ENCODE results near the gene LRRIQ1.
A peak's percentile ranks its signal among the peaks of the same experiment; 100 is the strongest.
"Not testable (repeated sequence)": the region's sequence is repeated elsewhere in the genome, so short reads cannot be mapped to it uniquely, and the experiment has no call there.

The LRRIQ1 gene, protein sequence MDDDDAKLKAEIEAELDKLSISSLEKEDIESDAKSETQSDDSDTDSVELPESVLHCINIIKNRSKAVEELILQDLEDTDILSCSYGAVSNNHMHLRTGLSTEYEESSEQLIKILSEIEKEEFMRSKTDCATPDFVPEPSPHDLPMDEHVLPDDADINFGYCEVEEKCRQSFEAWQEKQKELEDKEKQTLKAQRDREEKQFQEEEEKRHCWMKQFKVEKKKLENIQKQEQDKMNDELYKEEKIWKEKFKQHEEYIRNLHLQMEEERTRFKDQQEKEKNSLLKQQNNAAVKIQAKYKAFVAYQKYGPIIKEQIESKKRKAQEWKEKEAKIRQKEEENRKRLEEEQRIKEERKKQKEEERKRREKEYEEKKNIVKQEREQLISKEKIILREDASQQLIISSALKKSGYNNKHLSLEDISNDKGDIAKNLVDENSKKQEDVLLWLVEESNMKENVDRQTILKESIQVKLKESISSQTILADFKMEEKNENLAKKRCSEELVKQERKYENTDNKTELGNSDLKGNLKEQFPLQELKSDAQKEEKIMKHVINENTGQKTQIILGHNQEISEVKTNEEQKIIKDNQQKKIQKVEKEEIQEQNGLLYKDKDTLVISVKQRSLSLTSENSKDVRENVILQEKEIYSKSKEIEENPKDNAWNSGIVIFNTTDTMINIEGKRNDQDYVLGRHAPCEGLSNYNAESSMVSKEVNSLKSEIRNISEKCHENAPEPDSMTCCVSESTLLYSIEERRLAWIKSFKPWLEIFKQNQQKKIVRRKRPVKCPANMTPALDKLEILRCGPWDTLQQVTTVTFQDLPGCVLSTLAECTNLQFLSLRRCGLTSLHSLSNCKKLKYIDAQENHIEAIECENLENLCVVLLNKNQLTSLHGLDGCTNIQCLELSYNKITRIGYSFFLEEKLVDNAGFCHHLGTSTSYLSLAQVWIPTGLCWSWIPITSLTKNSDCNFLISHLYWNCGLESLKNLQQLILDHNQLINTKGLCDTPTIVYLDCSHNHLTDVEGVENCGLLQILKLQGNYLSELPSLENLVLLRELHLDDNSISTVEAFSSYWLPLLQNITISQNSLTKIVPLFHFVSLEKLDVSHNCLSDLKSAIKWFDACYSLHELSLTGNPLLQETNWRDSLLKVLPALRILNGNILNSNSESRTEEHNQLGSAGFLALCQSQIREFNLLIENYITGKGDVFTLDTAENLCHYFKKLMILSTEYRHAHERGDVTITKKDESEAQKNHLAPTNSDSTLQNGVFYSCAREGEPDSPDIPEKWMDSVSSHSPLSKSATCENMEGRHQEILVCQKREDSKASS (N-terminal part only)

DNA sequence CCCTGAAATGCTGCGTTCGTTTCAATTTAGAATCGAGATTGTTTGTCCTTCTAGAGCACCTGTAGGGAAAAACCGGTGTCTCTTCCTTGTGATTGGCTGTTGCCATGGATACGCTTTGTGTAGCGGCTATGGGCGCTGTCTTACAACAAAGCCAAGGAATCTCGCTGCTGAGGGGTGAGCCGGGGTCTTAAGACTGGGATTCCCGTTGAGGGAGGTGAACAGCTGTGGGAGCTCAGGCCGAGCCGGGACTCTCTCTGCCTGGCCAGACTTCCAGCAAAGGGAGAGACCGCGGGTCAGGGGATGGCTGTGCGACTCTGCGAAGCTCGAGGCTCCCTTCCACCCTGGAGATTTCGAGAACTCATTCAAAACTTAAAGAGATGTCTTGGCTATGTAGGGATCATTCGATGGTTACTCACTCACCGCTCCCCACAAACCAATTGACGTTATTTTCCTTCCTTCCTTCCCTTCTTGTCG is at the start of gene LRRIQ1, which contains the start of gene TSPAN19:
Gene LRRIQ1 (plus strand): TSS at position 118 of the 474 bp plus-strand sequence. CDS start 1,826 bp downstream, outside the sequence.
Gene TSPAN19 (minus strand): TSS at position 44 of the 474 bp plus-strand sequence. CDS start 6,331 bp downstream, outside the sequence.
- ATAC-seq, result peak; percentile 68
- Mint-ChIP-seq H3K36me3 (no peaks in the 10 kb centered on the region), H3K4me1 (peaks cover 8% of the 10 kb centered on the region), H3K9me3 (no peaks in the 10 kb centered on the region), H3K27me3 (no peaks in the 10 kb centered on the region), H3K4me3 (peak within 1 kb of the TSS; percentile 81), H3K27ac (no peak within 1 kb of the TSS)

DNA sequence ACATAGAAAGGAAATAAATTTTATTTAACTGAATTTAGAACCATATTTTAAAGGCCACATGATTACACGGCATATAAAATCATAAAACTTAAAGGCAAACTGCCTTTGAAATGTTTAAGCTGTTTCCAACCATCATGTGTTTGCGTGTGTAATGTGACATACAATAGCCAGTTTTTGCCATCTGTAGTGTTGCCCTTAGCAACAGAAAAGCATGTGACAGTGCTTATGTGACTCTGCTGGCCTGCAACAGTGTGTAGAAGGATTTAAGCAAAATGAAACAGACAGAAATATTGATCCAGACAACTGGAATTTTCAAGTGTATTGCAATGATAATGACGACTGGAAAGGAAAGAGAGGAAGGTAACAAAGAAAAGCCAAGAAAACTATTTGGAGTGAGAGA is 49.6 kb upstream of the LRRIQ1 start:
- Mint-ChIP-seq H3K27ac (no peak overlapping the region), H3K4me1 (no peaks in the 10 kb centered on the region), H3K36me3 (no peaks in the 10 kb centered on the region), H3K4me3 (no peak overlapping the region), H3K27me3 (no peaks in the 10 kb centered on the region), H3K9me3 (no peaks in the 10 kb centered on the region)
- no peak for ATAC-seq

DNA sequence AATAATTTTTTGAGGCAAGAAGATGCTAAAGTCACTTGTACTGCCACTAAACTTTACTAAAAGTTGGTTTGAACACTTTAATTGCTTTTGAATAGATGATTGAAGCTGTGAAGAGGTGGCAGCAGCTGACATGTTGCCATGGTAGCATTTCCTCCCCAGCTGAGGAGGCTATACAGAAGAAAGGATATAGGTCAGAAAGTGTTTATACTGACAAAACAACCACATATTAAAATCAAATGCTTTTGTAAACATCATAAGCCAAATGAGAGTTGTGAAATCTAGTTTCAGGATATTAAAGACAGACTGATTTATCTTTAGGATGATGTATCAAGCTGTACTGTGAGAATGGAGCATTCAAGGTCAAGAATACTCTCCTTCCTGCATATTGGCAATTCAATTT is 41.7 kb upstream of the LRRIQ1 start:
- no peak overlapping the region for H3K27ac Mint-ChIP-seq
- H3K9me3 Mint-ChIP-seq, result peaks cover 3% of the 10 kb centered on the region
- no peaks in the 10 kb centered on the region for H3K4me1 Mint-ChIP-seq
- ATAC-seq, result no peak
- H3K27me3 Mint-ChIP-seq, result no peaks in the 10 kb centered on the region
- H3K36me3 Mint-ChIP-seq, result no peaks in the 10 kb centered on the region
- no peak overlapping the region for H3K4me3 Mint-ChIP-seq

DNA sequence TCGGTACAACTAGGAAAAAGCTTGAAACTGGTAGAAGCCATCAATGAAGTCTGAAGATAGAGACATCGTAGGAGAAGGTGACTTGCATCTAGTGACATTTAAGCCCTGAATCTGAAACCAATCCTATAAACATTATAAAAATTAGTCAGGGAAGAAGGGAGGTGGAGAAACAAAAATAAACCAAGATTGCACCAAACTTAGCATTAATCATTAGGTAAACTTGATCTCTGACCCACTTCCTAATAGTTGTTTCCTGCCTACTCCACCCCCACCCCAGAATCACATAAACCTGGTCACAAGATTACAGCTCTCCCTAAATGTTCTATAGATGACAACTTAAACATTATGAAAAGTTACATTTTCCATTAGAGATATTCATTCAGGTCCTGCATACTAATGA is 40.5 kb upstream of the LRRIQ1 start:
- H3K9me3 Mint-ChIP-seq, result peaks cover 3% of the 10 kb centered on the region
- no peaks in the 10 kb centered on the region for H3K4me1 Mint-ChIP-seq
- H3K36me3 Mint-ChIP-seq, result no peaks in the 10 kb centered on the region
- ATAC-seq, result no peak
- no peak overlapping the region for H3K27ac Mint-ChIP-seq
- no peak overlapping the region for H3K4me3 Mint-ChIP-seq
- no peaks in the 10 kb centered on the region for H3K27me3 Mint-ChIP-seq

DNA sequence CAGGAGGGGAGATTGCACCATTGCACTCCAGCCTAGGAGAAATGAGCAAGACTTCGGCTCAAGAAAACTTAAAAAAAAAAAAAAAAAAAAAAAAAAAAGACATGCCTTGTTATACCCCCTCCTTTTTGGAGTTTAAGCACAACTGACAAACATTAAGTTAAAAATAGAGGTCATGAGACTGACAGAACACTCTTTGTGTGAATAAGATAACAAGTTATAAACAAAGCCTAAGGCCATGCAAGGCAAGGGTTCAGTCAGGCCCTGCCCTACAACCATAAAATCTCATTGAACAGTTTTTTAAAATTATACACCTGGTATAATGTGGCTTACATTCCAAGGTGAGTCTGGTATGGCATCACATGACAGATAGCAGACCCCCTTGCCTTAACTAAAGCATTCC is 39.4 kb upstream of the LRRIQ1 start:
- Mint-ChIP-seq H3K9me3 (peaks cover 3% of the 10 kb centered on the region), H3K4me1 (no peaks in the 10 kb centered on the region), H3K27ac (no peak overlapping the region), H3K36me3 (no peaks in the 10 kb centered on the region), H3K27me3 (no peaks in the 10 kb centered on the region), H3K4me3 (no peak overlapping the region)
- ATAC-seq, result no peak

DNA sequence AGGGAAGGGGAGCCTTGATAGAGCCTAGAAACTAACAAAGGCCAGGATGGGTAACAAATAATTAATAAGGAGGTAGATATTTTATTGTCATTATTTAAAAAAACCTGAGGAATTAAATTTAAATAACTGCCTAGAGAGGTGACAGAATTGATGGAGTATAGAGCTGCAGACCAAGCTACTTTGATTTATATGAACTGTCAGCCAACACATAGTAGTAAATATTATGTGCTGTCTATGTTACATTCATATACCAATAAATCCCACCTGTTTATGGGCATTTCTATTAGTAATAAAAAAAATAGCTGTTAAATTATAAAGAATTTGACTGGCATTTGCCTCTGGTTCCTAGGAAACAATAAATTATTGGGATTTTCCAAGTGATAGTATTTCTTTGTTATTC is 37.8 kb upstream of the LRRIQ1 start:
- no peak overlapping the region for H3K4me3 Mint-ChIP-seq
- no peaks in the 10 kb centered on the region for H3K27me3 Mint-ChIP-seq
- no peaks in the 10 kb centered on the region for H3K36me3 Mint-ChIP-seq
- no peak overlapping the region for H3K27ac Mint-ChIP-seq
- ATAC-seq, result no peak
- H3K9me3 Mint-ChIP-seq, result peaks cover 3% of the 10 kb centered on the region
- H3K4me1 Mint-ChIP-seq, result no peaks in the 10 kb centered on the region

DNA sequence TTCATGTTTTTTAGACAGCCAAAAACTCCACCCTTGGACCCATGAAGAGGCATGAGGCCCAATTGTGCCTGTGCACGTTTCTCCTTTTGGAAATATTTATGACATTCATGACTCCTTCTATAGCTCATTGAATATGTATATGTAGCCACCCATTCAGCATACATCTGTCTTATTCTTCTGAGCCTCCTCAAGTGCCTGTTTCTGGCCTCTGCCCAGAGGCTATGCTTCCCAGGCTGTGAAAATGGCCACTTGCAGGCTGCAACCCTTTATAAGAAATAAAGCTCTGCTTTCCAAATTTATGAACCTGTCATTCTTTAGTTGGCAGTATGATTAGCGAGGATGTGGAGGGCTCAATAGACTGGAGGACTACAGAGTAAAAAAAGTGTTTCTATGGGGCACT is 35.4 kb upstream of the LRRIQ1 start:
- Mint-ChIP-seq H3K27ac (no peak overlapping the region), H3K36me3 (no peaks in the 10 kb centered on the region), H3K4me3 (no peak overlapping the region), H3K27me3 (no peaks in the 10 kb centered on the region), H3K9me3 (no peaks in the 10 kb centered on the region), H3K4me1 (no peaks in the 10 kb centered on the region)
- ATAC-seq, result no peak

DNA sequence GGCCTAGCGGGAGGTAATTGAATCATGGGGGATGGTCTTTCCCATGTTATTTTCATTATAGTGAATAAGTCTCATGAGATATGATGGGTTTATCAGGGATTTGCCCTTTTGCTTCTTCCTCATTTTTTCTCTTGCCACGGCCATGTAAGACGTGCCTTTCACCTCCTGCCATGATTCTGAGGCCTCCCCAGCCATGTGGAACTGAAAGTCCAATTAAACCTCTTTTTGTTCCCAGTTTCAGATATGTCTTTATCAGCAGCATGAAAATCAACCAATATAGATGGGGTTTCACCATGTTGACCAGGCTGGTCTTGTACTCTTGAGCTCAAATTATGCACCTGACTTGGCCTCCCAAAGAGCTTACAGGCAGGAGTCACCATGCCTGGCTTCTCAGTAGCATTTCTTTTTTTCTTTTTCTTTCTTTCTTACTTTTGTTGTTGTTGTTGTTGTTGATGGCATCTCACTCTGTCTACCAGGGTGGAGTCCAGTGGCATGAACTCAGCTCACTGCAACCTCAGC is 33.3 kb upstream of the LRRIQ1 start:
- Mint-ChIP-seq H3K4me3 (no peak overlapping the region), H3K36me3 (no peaks in the 10 kb centered on the region), H3K27ac (no peak overlapping the region), H3K4me1 (no peaks in the 10 kb centered on the region), H3K27me3 (no peaks in the 10 kb centered on the region), H3K9me3 (no peaks in the 10 kb centered on the region)
- no peak for ATAC-seq

DNA sequence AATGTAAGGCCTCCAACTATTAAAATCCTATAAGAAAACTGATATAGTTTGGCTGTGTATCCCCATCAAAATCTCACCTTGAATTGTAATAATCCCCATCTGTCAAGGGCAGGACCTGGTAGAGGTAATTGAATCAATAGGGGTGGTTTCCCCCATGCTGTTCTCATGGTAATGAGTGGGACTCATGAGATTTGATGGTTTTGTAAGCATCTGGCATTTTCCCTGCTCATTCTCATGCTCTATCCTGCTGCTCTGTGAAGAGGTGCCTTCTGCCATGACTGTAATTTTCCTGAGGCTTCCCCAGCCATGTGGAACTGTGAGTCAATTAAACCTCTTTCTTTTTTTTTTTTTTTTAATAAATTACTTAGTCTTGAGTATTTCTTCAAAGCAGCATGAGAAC is 31.9 kb upstream of the LRRIQ1 start:
- no peaks in the 10 kb centered on the region for H3K9me3 Mint-ChIP-seq
- ATAC-seq, result no peak
- H3K27ac Mint-ChIP-seq, result no peak overlapping the region
- no peak overlapping the region for H3K4me3 Mint-ChIP-seq
- no peaks in the 10 kb centered on the region for H3K36me3 Mint-ChIP-seq
- H3K4me1 Mint-ChIP-seq, result no peaks in the 10 kb centered on the region
- H3K27me3 Mint-ChIP-seq, result no peaks in the 10 kb centered on the region

DNA sequence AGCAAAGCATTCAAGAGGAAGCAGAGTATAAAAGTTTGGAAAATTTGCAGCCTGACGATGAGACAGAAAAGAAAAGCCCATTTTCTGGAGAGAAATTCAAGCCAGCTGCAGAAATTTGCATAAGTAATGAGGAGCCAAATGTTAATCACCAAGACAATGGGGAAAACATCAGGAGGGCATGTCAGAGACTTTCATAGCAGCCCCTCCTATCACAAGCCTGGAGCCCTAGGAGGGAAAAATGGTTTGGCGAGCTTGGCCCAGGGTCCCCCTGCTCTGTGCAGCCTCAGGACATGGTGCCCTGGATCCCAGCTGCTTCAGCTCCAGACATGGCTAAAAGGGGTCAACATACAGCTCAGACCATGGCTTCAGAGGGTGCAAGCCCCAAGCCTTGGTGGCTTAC is 31.1 kb upstream of the LRRIQ1 start:
- not testable (repeated sequence) for H3K4me3 Mint-ChIP-seq, H3K27me3 Mint-ChIP-seq, H3K36me3 Mint-ChIP-seq

DNA sequence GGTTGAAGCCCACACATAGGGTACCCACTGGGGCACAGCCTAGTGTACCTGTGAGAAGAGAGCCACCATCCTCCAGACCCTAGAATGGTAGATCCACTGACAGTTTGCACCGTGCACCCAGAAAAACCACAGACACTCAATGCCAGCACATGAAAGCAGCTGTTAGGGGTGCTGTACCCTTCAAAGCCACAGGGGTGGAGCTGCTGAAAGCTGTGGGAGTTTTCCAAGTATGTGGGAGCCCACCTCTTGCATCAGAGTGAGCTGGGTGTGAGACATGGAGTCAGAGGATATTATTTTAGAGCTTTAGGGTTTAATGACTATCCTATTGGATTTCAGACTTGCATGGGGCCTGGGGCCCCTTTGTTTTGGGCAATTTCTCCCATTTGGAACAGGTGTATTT is 30.5 kb upstream of the LRRIQ1 start:
- ATAC-seq, result no peak
- Mint-ChIP-seq H3K4me1 (no peaks in the 10 kb centered on the region), H3K9me3 (no peaks in the 10 kb centered on the region)

More for the DNA sequence above, 31.1 kb upstream of the LRRIQ1 start:
- H3K4me1 Mint-ChIP-seq, H3K27ac Mint-ChIP-seq, H3K9me3 Mint-ChIP-seq, ATAC-seq: not testable (repeated sequence)

DNA sequence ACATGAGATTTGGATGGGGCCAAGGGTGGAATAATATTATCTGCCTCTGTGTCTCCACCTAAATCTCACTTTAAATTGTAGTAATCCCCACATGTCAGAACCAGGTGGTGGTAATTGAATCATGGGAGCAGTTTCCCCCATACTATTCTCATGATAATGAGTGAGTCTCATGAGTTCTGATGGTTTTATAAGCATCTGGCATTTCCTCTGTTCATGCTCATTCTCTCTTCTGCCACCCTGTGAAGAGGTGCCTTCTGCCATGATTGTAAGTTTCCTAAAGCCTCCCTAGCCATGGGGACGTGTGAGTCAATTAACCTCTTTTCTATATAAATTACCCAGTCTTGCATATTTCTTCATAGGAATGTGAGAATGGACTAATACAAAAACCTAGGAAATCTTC is 29.9 kb upstream of the LRRIQ1 start:
- ATAC-seq, result no peak
- H3K27me3 Mint-ChIP-seq, result no peaks in the 10 kb centered on the region

More for the DNA sequence above, 30.5 kb upstream of the LRRIQ1 start:
- H3K27me3 Mint-ChIP-seq, result no peaks in the 10 kb centered on the region
- H3K36me3 Mint-ChIP-seq, result no peaks in the 10 kb centered on the region
- no peak overlapping the region for H3K27ac Mint-ChIP-seq
- H3K4me3 Mint-ChIP-seq, result no peak overlapping the region

DNA sequence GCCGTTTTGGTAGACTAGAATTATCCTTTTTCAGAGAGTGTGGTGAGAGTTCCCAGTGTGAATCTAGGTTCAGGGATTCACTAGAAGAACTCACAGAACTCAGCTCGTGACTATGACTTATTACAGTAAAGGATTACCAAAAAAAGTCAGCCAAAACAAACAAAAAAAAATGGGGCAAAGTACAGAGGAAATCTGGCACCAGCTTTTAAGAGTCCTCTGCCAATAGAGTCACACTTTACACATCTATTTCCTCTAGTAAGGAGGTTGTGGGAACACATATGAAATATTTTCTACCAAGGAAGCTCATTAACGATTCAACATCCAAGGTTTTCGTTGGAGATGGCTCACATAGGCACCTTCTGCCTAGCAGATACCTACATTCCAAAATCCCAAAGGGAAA is 28.3 kb upstream of the LRRIQ1 start:
- H3K27me3 Mint-ChIP-seq, result no peaks in the 10 kb centered on the region
- no peaks in the 10 kb centered on the region for H3K36me3 Mint-ChIP-seq
- H3K4me1 Mint-ChIP-seq, result no peaks in the 10 kb centered on the region
- H3K27ac Mint-ChIP-seq, result no peak overlapping the region
- no peaks in the 10 kb centered on the region for H3K9me3 Mint-ChIP-seq
- no peak for ATAC-seq
- no peak overlapping the region for H3K4me3 Mint-ChIP-seq

More for the DNA sequence above, 29.9 kb upstream of the LRRIQ1 start:
- Mint-ChIP-seq H3K9me3 (no peaks in the 10 kb centered on the region), H3K36me3 (no peaks in the 10 kb centered on the region), H3K4me1 (no peaks in the 10 kb centered on the region), H3K27ac (no peak overlapping the region), H3K4me3 (no peak overlapping the region)

DNA sequence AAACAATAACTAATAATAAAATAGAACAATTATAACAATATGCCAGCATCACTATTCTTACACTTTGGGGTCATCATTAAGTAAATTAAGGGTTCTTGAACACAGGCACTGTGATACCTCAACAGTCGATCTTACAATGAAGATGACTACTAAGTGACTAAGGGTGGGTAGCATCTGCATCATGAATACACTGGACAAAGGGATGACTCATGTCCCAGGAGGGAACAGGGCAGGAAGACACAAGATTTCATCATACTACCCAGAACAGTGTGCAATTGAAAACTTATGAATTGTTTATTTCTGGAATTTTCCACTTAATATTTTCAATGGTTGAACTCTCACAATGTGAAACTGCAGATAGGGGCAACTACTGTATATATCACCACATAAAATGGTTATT is 19.7 kb upstream of the LRRIQ1 start:
- no peaks in the 10 kb centered on the region for H3K36me3 Mint-ChIP-seq
- H3K27ac Mint-ChIP-seq, result no peak overlapping the region
- H3K4me1 Mint-ChIP-seq, result no peaks in the 10 kb centered on the region
- ATAC-seq, result no peak
- H3K27me3 Mint-ChIP-seq, result no peaks in the 10 kb centered on the region
- no peak overlapping the region for H3K4me3 Mint-ChIP-seq
- no peaks in the 10 kb centered on the region for H3K9me3 Mint-ChIP-seq

DNA sequence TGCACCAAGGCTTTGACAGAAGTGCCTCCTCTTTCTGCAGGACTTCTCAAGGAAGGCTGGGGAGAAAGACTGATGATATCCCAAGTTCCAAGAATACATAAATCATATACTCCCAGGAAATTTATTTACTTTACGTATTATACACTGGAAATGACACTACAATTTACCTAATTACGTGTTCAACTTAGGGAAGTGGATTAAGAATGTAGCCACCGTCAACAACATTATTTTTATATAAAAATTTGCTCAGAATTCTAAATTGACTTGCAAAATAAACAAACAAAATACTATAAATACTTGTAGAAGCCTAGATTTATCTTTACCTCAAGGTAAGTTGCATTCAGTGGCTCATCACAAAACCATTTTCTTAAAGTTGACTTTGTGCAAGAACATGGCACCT is 19.0 kb upstream of the LRRIQ1 start:
- Mint-ChIP-seq H3K9me3 (no peaks in the 10 kb centered on the region), H3K36me3 (no peaks in the 10 kb centered on the region), H3K27ac (no peak overlapping the region), H3K27me3 (no peaks in the 10 kb centered on the region), H3K4me3 (no peak overlapping the region), H3K4me1 (no peaks in the 10 kb centered on the region)
- ATAC-seq, result no peak

Data from stimulated activated memory B cell treated with anti-CD40 and anti-IgM and Interleukin-4, amounts not matched to agents 10 μg/mL and 1 μg/mL and 100 μg/mL, for 72 hours (primary cell).